Measurements from ENCODE around the gene RPSA.
"Not testable (repeated sequence)": the region's sequence is repeated elsewhere in the genome, so short reads cannot be mapped to it uniquely, and the experiment has no call there.

RPSA gene

DNA sequence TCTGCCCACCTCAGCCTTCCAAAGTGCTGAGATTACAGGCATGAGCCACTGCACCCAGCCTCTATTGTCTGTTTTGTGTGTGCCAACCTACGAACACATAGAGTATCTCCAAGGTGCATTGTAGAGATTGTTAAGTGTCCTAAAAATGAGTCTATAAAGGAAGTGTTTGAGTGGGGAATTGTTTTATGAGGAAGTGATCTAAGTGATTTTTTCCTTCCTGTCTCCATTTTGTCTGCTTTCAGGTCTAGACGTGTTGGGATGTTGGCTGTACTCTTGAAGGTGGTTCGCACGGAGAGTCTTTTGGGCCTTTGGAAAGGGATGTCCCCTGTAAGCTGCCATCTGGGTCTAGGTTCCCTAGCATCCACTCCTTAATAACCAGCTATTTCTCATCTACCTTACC, 16.3 kb upstream of the RPSA start:
- DNase-seq: no peak

DNA sequence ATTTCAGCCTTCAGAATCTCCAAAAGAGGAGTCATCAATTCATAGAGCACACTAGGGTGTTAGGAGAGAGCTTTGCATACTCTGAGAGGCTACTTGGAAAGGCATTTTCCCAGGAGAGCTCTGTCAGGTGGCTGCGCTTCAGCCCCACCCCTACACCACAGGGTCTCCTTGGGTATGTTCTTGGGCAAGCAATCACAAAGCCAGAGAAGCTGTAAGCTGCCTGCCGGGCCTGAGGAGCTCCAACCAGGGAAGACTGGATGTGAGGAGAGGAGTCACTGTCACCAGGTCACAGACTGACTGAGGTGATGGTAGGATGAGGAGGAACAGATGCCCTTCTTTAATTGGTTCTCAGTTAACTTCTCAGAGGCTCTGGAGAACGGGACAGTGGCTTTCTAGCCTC, 9.8 kb upstream of the RPSA start:
- DNase-seq: no peak

DNA sequence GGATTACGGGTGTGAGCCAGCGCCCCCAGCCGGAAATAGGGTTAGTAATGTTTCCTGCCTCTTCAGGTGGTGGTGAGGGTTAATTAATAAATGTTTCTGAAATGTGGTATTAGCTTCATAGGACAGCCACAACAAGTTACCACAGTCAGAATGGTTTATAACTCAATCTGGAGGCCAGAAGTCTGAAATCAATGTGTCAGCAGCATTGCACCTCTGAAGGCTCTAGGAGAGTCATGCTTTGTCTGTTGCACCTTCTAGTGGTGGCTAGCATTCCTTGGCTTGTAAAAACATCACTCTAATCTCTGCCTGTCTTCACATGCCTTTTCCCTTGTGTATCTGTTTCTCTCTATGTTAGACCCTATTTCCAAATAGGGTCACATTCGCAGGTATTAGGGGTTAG, 7.8 kb upstream of the RPSA start:
- DNase-seq: no peak

DNA sequence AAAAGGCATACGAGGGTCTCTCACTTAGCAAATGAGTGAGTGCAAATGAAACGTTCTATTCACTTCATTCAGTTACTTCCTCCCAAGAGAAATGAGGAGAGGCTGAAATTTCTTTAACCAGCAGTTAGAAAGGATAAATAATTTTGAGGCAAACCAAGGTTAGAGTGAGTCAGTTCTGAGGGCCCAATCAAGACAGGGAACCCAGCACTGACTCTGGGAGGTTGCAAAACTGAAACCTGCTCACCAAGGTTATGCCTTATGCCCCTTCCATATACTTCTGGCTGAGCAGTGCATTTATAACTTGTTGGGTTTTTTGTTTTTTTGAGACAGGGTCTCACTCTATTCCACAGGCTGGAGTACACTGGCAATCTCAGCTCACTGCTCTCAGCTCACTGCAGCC, 4.5 kb upstream of the RPSA start:
- no peak for DNase-seq

DNA sequence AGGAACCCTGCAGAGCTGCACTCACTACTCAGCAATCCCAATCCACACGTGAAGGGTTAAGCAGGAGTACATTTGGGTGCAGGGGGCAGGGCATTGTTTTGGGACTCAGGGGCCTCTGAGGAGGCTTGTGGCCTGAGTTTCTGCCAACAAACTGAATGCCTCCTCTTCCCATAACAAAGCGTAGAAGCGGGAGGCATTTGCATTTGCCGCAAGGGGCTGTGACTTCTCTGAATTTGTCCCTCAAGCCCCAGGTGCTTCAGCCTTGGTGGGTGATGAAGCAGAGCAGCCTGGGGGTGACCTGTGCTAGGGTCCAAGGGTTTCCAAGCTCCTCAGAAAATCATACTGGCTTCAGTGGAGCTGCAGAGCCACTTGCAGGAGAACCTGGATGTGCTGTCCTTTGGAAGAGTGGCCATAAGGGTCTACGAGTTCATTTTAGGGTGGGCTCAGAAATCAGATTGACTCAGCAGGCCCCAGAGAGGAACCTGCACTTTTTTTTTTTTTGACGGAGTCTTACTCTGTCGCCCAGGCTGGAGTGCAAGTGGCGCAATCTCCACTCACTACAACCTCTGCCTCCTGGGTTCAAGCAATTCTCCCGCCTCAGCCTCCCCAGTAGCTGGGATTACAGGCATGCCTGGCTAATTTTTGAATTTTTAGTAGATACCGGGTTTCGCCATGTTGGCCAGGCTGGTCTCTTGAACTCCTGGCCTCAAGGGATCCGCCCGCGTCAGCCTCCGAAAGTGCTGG, 1.4 kb upstream of the RPSA start:
- DNase-seq: no peak

DNA sequence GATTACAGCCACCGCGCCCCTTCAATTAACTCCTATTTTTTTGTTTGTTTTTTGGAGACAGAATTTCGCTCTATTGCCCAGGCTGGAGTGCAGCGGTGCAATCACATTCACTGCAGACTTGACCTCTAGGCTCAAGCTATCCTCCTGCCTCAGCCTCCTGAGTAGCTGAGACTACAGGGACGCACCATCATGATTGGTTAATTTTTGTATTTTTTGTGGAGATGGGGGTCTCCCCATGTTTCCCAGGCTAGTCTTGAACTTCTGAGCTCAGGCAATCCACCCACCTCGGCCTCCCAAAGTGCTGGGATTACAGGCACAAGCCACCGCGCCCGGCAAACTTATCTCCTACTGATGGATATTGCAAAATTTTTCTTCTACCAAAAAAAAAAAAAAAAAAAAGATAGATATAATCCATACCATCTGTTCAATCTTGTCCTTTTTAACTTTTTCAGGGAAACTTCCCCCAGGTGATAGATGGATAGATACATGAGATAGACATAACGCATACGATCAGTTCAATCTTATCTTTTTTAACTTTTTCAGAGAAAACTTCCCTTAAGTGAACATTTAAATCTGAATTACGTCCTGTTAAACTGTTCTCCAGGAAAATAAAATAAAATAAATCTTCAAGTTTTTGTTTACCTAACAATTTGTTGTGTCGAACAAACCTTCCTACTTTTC, 693 bp upstream of the RPSA start:
- DNase-seq: no peak

DNA sequence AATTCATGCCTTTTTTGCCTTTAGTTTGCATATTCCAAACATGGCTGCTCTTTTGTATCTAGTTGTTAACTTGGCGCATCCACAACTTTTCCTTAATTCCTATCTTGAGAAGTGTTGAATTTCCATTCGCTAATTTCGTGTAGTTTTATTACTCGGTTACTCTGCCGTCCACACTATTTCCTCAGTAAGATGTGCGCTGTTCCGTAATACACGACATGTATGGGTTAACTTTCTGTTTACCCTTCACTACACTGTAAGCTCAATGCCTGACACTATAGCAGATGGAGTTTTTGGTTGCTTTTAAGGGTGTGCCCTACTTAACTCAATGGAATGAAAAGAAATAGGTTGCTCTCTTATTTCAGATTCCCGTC, 724 bp downstream of the RPSA start:
- DNase-seq: no peak

DNA sequence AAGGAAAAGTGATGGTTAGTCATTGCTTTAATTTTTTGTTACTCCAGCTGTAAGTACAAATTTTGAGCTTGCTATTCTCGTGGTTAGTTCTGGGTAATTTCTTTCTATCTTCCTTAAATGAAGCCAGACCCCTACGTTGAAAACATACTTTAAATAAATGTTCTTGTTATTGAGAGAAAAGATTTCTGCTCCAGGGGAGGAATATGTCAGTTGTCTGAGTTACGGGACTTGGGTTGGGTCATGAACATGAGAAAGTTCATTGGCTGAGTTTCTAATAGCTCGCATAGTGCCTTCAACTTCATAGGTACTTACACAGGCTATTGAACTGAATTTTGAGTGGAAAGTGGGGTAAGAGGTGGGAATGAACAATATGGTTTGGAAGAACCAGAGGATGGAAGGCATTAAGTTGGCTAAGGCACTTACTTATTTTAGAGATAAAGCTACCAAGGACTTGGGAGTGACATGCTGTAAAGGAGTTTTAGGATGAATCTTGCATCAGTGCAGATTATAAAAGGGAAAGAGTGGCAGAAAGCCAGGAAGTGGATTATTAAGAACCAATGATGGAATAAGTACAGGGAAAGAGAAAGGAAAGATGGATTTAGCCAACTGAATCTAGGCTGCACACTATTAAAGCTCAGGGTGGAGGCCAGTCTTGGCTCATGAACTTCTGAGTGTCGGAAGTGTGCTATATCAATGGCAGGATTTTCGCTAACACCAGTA, 1.4 kb downstream of the RPSA start:
- no peak for DNase-seq

DNA sequence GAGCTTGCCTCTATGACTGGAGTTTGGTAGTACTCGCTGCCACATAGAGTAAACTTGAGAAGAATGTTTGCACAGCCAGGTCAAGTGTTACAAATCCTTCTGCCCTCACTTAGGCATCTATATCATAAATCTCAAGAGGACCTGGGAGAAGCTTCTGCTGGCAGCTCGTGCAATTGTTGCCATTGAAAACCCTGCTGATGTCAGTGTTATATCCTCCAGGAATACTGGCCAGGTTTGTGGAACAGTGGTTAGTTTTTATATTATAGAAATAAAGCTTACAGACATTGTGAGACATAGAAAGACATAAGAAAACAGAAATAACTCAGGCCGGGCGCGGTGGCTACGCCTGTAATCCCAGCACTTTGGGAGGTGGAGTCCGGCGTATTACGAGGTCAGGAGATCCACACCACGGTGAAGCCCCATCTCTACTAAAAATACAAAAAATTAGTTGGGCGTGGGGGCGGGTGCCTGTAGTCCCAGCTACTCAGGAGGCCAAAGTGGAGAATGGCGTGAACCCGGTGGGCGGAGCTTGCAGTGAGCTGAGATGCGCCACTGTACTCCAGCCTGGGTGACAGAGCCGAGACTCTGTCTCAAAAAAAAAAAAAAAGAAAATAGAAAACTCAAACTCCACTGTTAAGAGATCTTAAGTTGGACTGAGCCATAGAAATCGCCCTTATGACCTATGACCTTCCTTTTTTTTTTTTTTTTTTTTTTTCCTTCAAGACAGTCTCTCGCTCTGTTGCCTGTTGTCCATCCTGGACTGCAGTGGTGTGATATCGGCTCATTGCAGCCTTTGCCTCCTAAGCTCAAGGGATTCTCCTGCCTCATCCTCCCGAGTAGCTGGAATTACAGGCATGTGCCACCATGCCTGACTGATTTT, 2.2 kb downstream of the RPSA start:
- no peak for DNase-seq

DNA sequence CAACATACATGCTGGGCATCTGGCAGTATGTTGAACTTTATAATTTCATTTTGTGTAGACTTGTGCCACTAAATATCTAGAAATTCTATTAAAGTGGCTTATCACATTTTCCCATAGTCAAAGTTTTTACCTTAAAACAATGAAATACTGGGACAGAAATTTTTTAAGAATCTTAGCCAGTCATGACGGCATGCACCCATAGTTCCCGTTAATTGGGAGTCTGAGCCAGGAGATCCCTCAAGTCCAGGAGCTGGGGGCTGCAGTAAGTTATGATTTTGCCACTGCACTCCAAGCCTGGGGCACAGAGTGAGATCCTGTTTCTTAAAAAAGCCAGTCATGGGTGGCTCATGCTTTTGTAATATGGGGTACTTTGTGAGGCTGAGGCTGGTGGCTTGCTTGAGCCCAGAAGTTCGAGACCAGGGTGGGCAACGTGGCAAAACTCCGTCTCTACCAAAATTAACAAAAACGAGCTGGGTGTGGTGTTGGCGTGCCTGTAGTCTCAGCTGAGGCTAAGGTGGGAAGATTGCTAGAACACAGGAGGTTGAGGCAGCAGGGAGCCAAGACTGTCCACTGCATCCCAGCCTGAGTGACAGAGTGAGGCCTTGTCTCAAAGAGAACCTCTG, 3.1 kb downstream of the RPSA start:
- DNase-seq: no peak

DNA sequence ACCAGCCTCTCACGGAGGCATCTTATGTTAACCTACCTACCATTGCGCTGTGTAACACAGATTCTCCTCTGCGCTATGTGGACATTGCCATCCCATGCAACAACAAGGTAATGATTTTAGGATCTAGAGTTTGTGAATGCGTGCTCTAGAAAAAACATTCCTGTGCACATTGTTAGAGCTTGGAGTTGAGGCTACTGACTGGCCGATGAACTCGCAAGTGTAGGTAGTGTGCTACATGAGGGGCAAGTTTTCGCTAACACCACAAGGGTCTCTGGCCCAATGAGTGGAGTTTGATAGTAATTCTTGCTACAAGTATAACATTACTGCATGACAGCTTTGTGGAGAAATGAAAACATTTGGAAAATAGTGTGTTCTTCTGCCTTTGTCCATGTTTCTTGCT, 4.4 kb downstream of the RPSA start:
- DNase-seq: no peak

DNA sequence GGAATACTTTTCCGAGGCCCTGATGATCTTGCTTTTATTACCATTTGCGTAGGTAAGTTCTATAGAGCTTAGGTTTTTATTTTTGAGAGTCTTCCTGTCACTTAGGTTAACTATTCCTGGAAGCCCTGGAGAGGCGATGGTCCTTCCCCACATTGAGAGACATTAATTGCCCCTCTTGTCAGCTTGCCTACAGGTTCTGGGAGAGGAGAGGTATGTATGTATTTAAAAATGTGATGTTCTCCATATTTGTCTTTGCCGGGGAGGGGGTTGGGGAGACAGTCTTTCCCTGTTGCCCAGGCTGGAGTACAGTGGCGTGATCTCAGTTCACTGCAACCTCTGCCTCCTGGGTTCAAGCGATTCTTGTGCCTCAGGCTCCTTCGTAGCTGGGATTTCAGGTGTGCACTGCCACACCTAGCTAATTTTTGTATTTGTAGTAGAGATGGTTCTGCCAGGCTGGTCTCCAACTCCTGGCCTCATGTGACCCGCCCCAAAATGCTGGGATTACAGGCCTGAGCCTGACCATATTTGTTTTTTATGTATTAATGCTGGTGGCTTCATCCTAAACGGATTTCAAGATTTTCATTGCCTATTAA, 6.2 kb downstream of the RPSA start:
- no peak for DNase-seq

DNA sequence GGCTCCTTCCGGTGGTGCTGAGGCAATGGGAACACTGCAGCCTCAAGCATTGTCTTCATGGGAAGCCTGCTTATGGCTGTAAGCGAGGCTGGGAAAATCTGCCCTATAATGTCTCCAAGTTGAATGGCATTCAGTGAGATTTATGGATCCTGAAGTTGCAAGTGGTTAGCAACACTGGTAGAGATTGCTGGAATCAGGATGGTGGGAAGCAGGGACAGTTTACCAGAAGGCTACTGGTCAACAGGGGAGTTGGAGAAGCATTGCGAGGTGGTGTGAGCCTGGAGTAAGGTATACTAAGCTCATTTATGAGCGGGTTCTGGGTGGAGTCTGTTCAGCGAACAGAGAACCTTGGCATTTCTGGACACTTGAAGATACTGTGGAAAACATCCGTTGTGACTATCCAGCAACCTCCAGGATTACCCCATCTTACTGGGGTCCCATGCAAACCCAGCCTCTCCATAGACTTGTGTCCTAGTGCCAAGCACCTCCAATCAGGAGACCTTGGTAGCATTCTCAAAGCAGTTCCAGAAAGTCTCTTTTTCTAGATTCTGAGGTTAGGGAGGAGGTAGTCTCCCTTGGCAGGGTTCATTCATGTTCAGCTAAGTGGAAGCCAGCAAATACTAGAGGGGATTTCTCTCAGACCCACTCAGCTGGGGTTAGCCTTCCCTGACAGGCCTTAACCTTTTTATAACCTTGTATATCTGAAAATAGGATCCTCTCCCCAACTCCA, 7.3 kb downstream of the RPSA start:
- DNase-seq: no peak

DNA sequence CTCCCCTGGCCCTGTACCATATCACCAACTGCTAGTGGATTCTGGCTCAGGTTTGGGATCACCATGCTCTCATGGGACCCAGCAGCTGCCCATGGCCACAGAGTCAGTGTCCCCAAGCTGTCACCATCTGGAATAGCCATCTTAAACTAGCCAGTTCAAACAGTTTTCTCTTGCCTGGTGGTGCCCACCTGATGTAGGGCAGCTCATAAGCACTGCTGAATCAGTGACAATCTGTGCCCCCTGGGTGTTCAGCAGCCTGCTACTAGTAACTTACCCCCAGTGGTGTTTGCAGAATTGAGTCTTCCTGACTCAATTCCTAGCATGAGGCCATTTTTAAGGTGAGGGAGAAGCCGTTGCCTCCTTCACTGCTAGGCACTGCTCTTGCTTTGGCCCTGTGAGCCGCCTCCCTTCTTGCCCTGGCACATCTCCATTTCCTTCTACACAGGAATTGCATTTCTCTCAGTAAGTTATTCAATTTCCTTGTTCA, 7.9 kb downstream of the RPSA start:
- no peak for DNase-seq

DNA sequence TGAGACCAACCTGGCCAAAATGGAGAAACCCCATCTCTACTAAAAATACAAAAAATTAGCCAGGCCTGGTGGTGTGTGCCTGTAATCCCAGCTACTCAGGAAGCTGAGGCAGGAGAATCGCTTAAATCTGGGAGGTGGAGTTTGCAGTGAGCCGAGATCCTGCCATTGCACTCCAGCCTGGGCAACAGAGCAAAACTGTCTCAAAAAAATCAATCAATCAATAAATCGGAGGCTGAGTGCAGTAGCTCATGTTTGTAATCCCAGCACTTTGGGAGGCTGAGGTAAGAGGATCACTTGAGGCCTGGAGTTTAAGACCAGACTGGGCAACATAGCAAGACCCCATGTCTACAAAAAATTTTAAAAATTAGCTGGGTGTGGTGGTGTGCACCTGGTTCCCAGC, 8.8 kb downstream of the RPSA start:
- not testable (repeated sequence) for DNase-seq

DNA sequence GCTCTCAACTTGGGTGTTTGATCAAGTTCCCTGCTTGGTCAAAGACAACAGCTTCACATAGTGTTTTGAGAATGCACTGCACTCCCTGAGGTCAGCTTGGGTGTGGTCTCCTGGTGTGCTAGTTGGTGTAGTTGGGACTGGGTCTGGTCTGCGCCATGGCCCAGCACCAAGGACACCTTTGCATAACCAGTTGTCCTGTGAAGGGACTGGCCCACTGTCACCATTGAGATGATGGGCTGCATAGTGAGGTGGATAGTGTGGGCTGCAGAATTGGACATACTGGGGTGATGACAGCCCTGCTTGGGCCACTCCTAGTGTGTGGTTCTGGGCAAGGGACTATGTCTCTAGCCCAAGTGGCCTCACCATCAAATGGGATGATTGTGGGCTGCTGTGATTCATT, 9.5 kb downstream of the RPSA start:
- no peak for DNase-seq

DNA sequence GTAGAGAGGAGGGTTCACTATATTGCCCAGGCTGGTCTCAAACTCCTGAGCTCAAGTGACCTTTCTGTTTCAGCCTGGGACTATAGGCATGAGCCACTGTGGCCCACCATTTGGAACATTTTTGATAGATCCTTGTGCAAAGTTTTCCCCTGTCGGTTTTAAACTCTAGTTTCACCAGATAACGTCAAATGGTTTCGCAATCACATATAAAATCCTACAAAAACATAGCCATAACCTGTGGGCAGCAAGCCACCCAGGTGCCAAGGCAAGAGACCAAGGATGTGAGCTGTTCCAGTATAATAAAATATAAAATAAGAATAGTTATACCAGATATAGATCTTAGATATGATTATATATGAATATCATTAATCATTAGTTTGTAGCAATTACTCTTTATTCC, 10.5 kb downstream of the RPSA start:
- not testable (repeated sequence) for DNase-seq

DNA sequence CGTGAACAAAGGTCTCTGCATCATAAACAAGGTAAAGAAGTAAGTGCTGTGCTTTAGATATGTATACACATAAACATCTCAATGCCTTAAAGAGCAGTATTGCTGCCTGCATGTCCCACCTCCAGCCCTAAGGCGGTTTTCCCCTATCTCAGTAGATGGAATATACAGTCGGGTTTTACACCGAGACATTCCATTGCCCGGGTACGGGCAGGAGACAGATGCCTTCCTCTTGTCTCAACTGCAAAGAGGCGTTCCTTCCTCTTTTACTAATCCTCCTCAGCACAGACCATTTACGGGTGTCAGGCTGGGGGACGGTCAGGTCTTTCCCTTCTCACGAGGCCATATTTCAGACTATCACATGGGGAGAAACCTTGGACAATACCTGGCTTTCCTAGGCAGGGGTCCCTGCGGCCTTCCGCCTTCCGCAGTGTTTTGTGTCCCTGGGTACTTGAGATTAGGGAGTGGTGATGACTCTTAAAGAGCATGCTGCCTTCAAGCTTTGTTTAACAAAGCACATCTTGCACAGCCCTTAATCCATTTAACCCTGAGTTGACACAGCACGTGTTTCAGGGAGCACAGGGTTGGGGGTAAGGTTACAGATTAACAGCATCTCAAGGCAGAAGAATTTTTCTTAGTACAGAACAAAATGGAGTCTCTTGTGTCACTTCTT, 12.2 kb downstream of the RPSA start:
- not testable (repeated sequence) for DNase-seq

DNA sequence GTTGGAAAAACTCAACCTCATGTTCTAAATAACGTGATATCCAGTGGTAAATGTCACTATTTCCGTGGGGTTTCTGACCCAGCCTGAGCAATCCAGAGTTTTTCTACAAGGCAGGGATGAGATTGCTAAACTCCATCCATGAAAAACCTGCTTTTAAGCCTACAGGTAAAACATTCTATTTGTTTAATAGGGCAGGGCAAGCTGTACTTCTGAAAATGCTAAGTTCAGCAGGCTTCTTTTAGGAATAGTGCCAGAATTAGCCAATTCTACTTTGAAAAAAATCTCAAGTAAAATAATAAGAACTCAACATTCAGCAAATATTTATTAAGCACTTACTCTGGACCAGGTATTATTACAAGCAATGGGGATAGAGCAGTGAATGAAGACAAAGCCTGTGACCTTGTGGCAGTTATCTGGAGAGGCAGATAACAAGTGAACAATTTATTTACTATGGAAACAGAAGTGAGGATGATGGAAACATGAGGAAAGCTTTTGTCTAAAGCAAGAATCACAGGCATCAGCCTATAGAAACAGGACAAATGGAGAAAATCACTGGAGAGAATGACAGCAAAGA, 13.3 kb downstream of the RPSA start:
- DNase-seq: no peak

DNA sequence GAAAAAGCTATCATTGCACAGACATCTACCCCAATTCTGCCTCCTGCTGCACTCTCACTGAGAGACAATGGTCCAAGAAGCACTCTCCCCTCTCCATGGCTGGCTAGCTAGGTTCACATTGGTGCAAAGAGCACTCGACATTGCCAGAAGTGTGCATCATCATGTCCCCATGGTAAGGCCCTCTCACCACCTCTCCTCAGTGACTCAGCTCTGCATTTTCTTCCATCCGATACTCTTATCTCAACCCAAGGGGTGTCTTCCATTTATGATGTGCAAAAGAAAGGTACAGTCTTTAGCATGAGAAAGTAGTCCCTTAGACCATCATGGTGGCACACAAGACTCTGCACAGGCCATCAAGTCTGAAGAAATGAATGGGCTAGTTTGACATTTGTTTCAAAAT, 14.0 kb downstream of the RPSA start:
- DNase-seq: no peak

Data from GF-D8 (cell line).